ENCODE results near the gene NRM. TPM values are rescaled to one million over a fixed set of nuclear protein-coding genes. Genes with fewer than 3 reads are reported as not detected.

NRM gene
- total RNA-seq, 1 donor from 2014 or later, result 4.3 TPM

DNA sequence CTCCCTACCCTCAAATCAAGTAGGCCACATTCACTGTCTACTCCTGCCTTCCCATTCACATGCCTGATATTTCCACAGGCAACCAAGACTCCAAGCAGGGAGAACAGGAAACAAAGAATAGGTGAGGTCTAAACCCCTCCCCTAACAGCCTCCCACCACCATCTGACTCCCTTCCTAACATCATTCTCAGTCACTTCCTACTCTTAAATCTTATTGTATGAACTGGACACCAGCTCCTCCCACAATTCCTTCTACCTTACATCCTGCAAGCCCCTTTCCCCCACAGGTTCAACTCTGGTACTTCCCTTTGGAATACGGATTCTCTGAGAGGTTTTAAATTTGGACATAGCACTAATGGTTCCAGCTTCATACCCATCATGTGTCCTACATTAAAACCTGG, 44.8 kb downstream of the NRM start:
- no peak for DNase-seq (ENCODE audit: low spot score)
- intact Hi-C loops (cut with DNase I), result no loop called here

DNA sequence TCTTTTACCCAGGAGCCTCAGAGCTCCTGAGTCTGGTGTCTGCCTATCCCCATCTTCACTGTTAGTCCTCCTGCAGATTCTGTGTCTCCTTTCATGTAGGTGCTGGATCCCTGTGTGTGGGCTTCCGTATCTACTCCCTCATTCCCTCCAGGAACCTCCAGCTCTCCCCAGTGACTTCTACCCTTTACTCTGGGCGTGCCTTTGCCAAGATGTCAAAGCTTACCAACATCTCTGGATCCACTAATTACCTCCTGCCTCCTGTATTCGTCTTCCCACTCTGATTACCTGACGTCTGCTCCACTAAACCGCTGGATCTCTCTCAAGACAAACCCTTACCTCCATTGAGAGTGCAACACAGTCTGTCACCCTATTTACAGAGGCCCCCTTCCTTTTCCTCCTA, 46.0 kb downstream of the NRM start:
- intact Hi-C loops (cut with DNase I), result no loop called here

DNA sequence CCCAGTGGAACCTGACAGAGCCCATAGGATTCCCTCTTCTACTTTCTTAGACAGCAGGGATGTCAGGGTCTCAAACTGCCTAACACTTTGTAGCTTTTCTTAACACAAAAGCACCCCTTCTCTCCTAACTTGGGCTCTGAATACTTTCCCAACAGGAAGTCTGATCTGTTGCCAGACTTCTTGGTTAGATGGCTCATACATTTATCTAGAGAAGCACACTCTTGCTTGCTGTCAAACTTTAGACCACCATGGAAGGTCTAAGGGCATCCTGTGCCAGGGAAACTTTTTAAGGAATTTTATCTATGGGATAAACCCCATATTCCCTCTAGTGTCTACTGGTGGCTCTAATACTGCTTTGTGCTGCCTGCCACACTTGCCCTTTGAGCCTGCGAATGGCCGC, 47.1 kb downstream of the NRM start:
- intact Hi-C loops (cut with DNase I), result no loop called here
- no peak for DNase-seq (ENCODE audit: low spot score)

More for the DNA sequence above, 46.0 kb downstream of the NRM start:
- DNase-seq (ENCODE audit: low spot score), result no peak

DNA sequence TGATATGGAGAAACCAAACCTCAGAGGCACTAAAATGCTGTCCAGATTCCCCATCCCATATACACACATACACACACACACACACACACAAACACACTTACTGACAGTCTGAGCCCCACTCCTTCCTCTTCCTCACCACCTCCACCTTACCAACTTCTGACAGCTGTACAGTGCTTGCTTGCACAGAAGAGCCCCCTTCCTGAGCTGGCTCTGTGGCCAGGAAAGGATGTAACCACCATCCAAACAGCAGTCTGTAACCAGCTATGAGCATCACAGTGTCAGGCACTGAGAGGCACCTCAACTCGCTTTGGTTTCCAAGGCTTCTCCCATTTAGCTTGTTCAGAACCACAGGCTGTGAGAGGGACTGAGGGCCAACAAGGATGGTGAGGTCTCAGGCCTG, 49.7 kb downstream of the NRM start:
- no peak for DNase-seq (ENCODE audit: low spot score)
- intact Hi-C loops (cut with DNase I), result no loop called here

DNA sequence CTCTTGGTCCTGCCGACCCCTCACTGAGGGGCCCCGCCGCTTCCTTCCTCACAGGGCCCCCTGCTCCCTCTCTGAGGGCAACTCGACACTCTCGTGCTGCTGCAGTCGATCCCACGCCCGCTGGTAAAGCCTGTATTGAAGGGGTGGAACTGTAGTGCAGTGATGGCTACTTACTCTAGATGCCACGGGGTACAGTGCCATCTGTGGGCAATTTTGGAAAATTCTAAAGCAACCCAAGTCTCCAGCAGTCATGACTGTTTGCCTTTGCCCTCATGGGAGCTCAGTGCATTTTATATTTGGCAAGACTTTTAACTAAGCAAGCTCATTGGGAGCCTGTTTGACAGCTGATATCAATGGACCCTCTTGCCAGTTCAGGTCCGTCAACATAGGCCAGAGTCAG, 50.3 kb downstream of the NRM start:
- DNase-seq (ENCODE audit: low spot score), result no peak
- intact Hi-C loops (cut with DNase I), result no loop called here

Other genes with a start within 250 kb of the NRM start
- gene HLA-E, start 201.5 kb downstream of the NRM start, total RNA-seq, result 126 TPM
- gene GNL1, start 134.5 kb downstream of the NRM start, total RNA-seq, result 19.6 TPM
- 3.2 TPM for gene PRR3, start 133.7 kb downstream of the NRM start, total RNA-seq
- 44.2 TPM for gene ABCF1, start 119.5 kb downstream of the NRM start, total RNA-seq
- 30.0 TPM for gene PPP1R10, start 73.7 kb downstream of the NRM start, total RNA-seq
- gene MRPS18B, start 73.1 kb downstream of the NRM start, total RNA-seq, result 96.1 TPM
- gene ATAT1, start 64.1 kb downstream of the NRM start, total RNA-seq, result 4.3 TPM
- gene C6orf136, start 43.9 kb downstream of the NRM start, total RNA-seq, result 49.1 TPM
- 21.6 TPM for gene DHX16, start 18.0 kb downstream of the NRM start, total RNA-seq
- 37.7 TPM for gene PPP1R18, start 4.3 kb downstream of the NRM start, total RNA-seq
- 23.1 TPM for gene MDC1, start 26.3 kb upstream of the NRM start, total RNA-seq
- gene TUBB, start 29.4 kb upstream of the NRM start, total RNA-seq, result 215 TPM
- gene FLOT1, start 51.7 kb upstream of the NRM start, total RNA-seq, result 251 TPM
- 285 TPM for gene IER3, start 53.6 kb upstream of the NRM start, total RNA-seq
- 61.4 TPM for gene DDR1, start 193.5 kb upstream of the NRM start, total RNA-seq
- 16.0 TPM for gene GTF2H4, start 217.2 kb upstream of the NRM start, total RNA-seq
- 24.7 TPM for gene VARS2, start 223.3 kb upstream of the NRM start, total RNA-seq
- gene SFTA2, start 241.2 kb upstream of the NRM start, total RNA-seq, result not detected
- not detected for gene MUCL3, start 250.0 kb upstream of the NRM start, total RNA-seq